ENCODE measurements around the gene ACOT4. TPM values are rescaled to one million over a fixed set of nuclear protein-coding genes. Genes with fewer than 3 reads are reported as not detected.

The ACOT4 gene
- total RNA-seq, 2 experiments from 2014 or later = 1.8 to 2.2 TPM

- no peaks in the 10 kb centered on the region for H3K27me3 Mint-ChIP-seq
- H3K27ac Mint-ChIP-seq = no peak overlapping the region
- CTCF ChIA-PET = interaction anchor here (1.3 kb wide), 1 partner anchor 9 kb away, joined by 4 read pairs; no protein-coding TSS in a partner anchor
- DNase-seq = no peak
- H3K4me3 Mint-ChIP-seq = no peak overlapping the region
- ATAC-seq = no peak
- intact Hi-C loops (cut with micrococcal nuclease) = no loop called here
- no peaks in the 10 kb centered on the region for H3K36me3 Mint-ChIP-seq (ENCODE audit: low read depth)
- no peaks in the 10 kb centered on the region for H3K4me1 Mint-ChIP-seq (ENCODE audit: low read depth)
- POLR2A ChIA-PET = no interaction called here
- TF ChIP-seq, protein P1, sequence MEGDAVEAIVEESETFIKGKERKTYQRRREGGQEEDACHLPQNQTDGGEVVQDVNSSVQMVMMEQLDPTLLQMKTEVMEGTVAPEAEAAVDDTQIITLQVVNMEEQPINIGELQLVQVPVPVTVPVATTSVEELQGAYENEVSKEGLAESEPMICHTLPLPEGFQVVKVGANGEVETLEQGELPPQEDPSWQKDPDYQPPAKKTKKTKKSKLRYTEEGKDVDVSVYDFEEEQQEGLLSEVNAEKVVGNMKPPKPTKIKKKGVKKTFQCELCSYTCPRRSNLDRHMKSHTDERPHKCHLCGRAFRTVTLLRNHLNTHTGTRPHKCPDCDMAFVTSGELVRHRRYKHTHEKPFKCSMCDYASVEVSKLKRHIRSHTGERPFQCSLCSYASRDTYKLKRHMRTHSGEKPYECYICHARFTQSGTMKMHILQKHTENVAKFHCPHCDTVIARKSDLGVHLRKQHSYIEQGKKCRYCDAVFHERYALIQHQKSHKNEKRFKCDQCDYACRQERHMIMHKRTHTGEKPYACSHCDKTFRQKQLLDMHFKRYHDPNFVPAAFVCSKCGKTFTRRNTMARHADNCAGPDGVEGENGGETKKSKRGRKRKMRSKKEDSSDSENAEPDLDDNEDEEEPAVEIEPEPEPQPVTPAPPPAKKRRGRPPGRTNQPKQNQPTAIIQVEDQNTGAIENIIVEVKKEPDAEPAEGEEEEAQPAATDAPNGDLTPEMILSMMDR (IDR thresholded peaks at IDR 0.05) = no peak
- no peaks in the 10 kb centered on the region for H3K9me3 Mint-ChIP-seq
Observed at GRCh38 chr14:73623504-73624054, 31.9 kb downstream of the ACOT4 start.

- DNase-seq (no peak), ATAC-seq (no peak)
- Mint-ChIP-seq H3K27me3 (peaks cover 2% of the 10 kb centered on the region), H3K4me1 (ENCODE audit: low read depth) (no peaks in the 10 kb centered on the region), H3K36me3 (ENCODE audit: low read depth) (no peaks in the 10 kb centered on the region), H3K9me3 (no peaks in the 10 kb centered on the region), H3K27ac (no peak overlapping the region), H3K4me3 (no peak overlapping the region)
- TF ChIP-seq, protein P1 (IDR thresholded peaks at IDR 0.05) = no peak
- ChIA-PET POLR2A (no interaction called here), CTCF (interaction anchor here (2.0 to 2.2 kb wide), 2 partner anchors 14 to 117 kb away, joined by 7 read pairs; no protein-coding TSS in a partner anchor)
- intact Hi-C loops (cut with micrococcal nuclease) = no loop called here
Observed at GRCh38 chr14:73625706-73626105, 34.0 kb downstream of the ACOT4 start.

DNA sequence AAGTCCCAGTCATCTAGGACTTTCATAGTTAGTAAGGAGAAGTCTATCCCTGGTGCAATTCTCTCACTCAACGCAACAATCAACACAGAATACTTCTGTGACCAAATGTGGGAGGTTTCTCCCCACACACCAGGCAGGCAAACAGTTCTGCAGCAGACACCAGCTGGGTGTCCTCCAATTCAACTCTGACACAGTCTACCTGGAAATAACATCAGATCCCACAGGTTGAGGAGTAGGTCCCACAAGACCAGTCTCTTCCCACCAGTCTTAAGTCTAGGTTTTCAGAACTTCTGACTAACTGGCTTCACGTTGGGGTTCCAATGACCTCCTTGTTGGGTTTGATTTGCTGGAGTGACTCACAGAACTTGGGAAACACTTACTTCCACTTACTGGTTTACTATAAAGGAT is 35.5 kb downstream of the ACOT4 start:
- no peak overlapping the region for H3K27ac Mint-ChIP-seq
- H3K4me3 Mint-ChIP-seq = no peak overlapping the region
- H3K27me3 Mint-ChIP-seq = peaks cover 2% of the 10 kb centered on the region
- no peaks in the 10 kb centered on the region for H3K9me3 Mint-ChIP-seq
- intact Hi-C loops (cut with micrococcal nuclease) = no loop called here
- H3K36me3 Mint-ChIP-seq (ENCODE audit: low read depth) = no peaks in the 10 kb centered on the region
- TF ChIP-seq, protein P1 (IDR thresholded peaks at IDR 0.05) = no peak
- ATAC-seq = no peak
- CTCF ChIA-PET = interaction anchor here (2.0 to 2.2 kb wide), 2 partner anchors 13 to 118 kb away, joined by 7 read pairs; no protein-coding TSS in a partner anchor
- no peak for DNase-seq
- POLR2A ChIA-PET = no interaction called here
- no peaks in the 10 kb centered on the region for H3K4me1 Mint-ChIP-seq (ENCODE audit: low read depth)

- DNase-seq (no peak), ATAC-seq (no peak)
- Mint-ChIP-seq H3K36me3 (ENCODE audit: low read depth) (no peaks in the 10 kb centered on the region), H3K27ac (no peak overlapping the region), H3K4me1 (ENCODE audit: low read depth) (peaks cover 4% of the 10 kb centered on the region), H3K9me3 (no peaks in the 10 kb centered on the region), H3K27me3 (peaks cover 5% of the 10 kb centered on the region), H3K4me3 (no peak overlapping the region)
- ChIA-PET CTCF (interaction anchor here (0.7 kb wide), 1 partner anchor 122 kb away, joined by 3 read pairs; no protein-coding TSS in a partner anchor), POLR2A (interaction anchor here (1.4 kb wide), 1 partner anchor 17 kb away, joined by 5 read pairs; no protein-coding TSS in a partner anchor)
- TF ChIP-seq, protein P1 (IDR thresholded peaks at IDR 0.05) = no peak
- intact Hi-C loops (cut with micrococcal nuclease) = no loop called here
Observed at GRCh38 chr14:73630009-73630780, 38.5 kb downstream of the ACOT4 start.
